Stimulated activated CD8-positive, alpha-beta memory T cell treated with anti-CD3 and anti-CD28 coated beads, Interleukin-15, amount 100 ng/mL, for 1 hour (primary cell): ENCODE measurements around the gene SLF2.

Experiments
- DNase-seq: peaks from one replicate; pipeline ENCODE4 v3.0.0-alpha.2; 2020; ENCODE audit warnings: low read depth

Gene SLF2

DNA sequence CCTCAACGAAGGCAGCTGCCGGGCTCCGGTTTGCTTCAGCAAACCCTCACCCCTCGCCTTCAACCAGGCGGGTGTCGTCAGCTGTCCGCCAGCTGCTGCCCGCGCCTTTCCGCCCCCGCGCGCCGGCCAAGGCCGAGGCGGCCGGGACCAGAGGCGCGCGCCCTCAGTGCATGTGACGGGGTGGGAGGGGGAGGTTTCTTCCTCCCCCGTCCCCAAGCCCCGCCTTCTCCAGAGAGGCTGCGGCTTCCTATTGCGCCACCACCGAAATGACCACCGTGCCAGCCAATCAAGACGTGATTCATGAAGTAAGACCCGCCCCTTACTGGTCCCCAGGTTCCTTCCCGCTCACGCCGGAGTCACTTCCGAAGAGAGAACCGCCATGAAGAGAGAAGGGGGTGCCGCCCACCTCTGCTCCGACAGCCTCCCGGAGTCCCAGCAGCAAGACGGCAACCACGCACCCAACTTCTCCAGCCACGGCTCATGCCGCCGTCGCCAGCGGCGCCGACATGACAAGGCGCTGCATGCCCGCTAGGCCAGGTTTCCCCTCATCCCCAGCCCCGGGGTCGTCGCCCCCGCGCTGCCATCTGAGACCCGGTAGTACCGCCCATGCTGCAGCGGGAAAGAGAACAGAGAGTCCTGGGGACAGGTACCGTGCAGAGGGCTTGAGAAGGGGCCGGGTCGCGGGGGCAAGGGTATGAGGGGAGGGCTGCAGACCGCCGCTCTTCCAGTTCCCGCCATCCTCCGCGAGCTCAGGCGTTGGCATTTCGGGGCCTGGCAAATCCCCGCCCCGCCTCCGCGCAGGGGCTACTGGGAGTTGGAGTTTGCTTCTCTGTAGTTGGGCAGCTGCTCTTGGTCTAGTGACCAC, at the start of gene SLF2:
SLF2 (plus strand) TSS at position 359 of the 865 bp plus-strand sequence; CDS start at position 507, 148 bp downstream.
- DNase-seq, result peak; percentile 77

DNA sequence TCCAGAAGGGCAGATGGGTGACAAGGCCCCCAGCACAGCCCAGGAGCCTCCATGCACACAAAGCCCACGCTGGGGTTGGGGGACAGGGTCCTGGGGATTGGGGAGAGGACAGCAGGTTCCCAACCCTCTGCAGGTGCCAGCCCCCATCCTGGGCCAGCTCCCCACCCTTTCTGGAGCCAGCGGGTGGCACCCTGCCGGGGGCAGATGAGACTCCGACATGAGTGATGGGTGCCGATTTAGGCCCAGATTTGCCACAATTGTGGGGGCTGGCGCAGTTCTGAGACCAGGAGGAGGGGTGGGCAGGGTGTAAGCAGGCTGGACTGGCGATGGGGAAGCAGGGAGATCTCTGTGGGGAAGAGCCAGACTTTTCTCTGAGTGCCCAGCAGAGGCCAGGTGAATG, 49.3 kb upstream of the SLF2 start:
- DNase-seq, result no peak

DNA sequence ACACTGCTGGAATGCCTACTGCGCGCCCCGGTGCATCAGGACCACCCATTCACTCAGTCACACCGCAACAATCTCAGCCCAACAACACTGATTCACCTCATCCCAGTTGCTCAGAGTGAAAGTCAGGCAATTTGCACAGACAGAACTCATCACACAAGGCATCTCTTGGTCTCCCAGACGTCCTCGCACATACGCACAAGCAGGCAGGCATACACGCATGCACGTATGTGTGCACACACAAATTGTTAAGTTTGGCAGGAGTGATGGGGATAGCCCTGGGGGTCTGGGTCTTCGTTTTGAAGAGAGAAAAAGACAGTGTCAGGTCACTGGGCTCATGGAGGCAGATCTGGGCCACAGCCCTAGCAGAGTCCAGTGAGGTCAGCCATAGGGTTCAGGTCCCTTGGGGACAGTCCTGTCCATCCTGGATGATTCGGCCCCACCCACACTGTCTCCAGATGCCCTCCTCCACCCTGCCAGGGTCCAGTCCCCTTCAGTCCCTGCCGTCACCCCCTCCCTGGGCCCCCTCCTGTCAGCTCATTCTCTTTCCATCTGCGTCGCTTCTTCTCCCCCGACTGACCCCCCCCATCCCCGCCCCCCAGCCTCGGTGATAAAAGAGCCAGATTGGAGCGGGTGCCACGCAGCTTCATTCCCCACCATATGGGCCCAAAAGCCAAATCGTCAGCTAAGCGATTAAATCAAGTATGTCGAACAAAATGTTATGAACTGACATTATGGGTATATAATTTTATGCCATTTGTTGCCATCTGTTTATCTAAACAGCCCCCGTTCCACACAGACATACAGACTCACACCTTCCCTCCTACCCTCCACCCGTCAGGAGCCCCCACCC, 48.5 kb upstream of the SLF2 start:
- DNase-seq, result no peak

DNA sequence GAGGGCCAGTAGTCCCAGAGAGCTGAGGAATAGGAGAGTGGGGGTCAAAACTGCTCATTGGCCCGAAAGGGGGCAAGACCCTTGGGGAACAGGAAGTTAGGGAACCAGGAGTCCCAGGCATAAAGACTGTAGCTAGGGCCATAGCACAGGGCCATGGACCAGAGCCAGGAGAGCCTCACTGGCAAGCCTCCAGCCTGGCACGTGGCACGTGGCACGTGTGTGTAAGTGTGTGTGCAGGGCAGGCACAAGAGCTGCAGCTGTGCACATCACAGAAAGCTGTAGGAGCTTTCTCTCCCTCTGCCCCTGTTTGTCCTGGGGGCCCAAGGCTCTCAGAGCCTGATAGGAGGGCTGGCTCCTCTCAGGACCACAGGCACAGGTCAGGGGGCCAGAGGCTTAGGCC, 47.8 kb upstream of the SLF2 start:
- no peak for DNase-seq

DNA sequence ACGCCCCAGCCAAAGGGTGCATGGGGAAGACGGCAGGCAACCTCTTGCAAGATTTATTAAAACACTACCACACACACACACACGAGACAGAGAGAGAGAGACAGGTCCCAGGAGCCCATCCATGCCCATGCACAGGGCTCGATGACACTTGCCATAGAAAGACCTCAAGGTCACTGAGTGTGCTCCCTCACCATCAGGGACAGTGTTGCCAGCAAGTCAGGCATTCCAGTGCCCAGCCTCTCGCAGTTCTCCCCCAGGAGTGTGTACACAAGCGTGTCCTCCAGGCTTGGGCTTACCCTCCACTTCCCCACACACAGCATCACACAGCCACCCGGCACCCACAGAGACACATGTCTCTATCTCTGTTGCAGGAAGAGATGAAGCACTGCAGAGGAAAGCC, 46.8 kb upstream of the SLF2 start:
- no peak for DNase-seq

DNA sequence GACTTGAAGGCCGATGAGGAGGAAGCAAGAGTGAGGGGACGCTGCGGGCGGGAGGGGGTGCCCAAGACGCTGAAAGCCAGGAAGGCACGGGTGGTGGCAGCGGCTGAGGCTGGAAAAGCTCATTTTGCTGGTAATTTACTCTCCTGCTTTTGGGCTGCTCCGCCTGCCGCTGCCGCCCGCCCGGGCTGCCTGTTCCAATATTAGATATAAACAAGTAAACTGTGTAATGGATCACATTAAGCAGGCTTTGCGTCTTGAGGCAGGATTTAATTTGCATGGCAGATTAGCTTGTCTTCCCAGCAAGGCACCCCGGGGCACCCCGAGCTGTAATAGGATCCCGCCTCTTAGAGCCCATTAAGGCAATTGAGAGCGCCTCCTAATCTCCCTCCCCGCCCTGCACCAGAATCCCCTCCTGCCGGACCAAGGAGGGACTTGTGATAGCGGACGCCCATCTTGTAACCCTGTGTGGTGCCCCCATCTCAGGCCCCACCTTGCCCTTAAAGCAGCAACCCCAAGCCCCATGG, 46.1 kb upstream of the SLF2 start:
- DNase-seq, result no peak

DNA sequence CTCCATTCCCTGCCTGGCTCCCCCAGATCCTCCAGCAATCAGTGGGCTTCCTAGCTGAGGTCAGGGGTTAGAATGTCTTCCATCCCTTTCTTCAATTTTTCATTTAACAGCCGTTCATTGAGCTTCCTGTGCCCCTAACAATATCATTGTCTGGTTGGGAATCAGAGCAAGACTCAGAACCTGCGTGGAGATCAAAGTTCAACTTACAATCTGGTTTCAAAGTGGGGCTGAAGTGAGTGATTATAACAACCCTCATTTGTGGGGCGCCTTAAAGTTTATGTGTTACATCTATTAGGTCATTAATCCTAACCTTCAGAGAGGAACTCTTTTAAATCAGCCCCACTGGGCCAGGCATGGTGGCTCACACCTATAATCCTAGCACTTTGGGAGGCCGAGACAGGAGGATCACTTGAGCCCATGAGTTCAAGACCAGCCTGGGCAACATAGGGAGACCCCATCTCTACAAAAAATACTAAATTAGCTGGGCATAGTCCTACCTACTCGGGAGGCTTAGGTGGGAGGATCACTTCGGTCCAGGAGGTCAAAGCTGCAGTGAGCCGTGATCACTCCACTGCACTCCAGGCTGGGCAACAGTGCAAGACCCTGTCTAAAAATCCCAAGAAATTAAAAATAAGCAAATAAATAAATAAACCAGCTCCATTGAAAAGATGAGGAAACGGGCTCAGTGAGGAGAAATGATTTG, 45.4 kb upstream of the SLF2 start:
- no peak for DNase-seq

DNA sequence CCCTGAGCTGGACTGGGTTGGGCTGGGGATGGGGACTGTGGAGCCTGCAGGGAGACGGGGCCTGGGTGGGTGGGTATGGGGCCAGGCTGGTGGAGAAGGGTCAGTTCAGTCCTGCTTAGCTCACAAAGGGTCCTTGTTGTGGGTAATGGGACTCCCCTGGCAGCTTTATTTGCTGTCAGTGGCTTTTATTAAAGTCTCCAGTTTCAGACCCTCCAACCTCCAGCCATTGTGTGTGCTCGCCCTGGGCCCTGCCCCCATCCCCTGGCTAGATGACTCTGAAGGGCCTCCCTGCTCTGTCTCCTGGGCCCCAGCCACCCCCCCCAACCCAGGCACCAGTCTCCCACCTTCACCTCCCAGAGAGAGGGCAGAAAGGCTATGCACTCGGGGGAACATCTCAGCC, 44.4 kb upstream of the SLF2 start:
- DNase-seq, result no peak

DNA sequence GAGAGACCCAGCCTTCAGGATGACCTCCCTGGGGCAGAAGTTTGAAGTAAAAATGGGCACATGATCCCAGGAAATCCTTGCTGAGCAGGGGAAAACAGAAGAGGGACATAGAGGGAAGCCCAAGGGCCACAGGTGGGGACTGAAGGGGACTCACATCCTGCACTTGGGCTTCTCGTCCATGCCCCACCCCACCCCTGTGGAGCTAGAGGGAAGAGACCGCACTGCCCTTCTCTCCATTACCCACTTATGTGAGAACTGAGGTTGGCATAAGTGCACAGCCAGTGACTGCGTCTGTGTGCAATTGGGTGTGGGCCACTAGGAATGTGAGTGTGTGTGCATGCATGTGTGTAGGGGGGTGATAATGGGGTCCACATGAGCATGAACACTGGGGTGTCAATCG, 43.4 kb upstream of the SLF2 start:
- no peak for DNase-seq

DNA sequence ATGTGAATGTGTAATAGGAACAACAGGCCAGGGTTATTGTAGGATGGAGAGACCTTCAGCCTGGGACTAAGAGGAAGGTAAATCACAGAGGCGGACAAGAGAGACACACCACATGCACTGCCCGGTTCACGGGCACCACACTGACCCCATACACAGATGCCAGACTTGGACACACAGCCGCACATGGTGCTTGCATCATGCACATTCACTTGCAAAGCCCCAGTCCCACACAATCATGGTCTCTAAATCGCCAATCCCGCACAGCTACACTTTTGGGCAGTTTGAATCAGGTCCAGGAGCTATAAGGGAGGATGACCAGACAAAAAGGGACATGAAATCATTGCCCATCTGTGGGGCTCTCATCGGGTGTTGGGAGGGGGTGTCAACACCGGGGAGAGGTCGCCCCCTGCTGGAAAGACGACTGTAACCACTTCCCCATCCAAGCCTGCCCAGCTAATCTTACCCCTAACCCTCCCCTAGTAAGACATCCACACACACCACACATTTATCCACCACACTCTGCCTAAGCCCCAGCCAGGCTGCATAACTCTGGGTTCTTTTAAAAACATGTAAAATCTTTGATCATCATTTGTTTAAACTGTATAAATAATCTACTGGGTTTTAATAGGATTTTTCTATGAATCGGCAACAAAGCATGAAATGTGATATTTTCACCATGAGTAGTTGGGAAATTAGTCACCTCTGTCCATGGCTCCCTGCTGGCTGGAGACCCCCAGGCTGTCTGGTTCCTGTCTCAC, 40.5 kb upstream of the SLF2 start:
- DNase-seq, result peak; percentile 14

GRCh38 chr10:100873146-100873826, 39.5 kb upstream of the SLF2 start:
- no peak for DNase-seq

- no peak for DNase-seq
Measured at GRCh38 chr10:100873827-100874326, 38.9 kb upstream of the SLF2 start.

- DNase-seq, result no peak
Measured at GRCh38 chr10:100874702-100875483, 37.9 kb upstream of the SLF2 start.

DNA sequence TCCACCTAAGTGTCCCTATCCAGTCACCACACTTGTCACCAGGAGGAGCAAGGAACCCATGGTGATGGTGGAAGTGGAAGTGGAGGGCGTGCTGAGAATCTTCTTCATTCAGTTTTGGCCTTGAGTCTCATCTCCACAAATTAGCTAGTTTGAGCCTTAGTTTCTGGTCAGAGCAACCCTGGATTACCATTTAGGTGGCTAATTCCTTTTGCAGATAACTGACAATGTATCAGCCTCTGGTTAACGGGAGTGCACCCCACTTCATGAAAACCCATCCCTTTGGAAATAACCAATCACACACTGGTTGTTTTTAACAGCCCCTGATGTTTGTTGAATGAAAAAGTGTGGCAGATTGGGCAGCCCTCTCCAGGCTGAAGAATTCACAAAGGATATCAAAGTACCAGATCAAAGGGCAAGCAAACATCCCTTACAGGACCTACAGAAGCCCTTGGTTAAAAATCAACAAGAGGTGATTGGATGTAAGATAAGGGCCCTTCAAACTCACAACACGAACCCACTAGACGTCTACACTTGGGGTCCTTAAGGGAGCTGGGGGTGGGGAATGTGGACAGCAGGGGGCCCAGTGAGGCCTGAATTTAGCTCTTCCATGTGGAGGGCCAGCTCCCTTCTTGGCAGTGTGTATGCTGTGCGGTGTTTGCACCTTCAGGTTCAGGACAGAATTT, 37.1 kb upstream of the SLF2 start:
- DNase-seq, result no peak

DNA sequence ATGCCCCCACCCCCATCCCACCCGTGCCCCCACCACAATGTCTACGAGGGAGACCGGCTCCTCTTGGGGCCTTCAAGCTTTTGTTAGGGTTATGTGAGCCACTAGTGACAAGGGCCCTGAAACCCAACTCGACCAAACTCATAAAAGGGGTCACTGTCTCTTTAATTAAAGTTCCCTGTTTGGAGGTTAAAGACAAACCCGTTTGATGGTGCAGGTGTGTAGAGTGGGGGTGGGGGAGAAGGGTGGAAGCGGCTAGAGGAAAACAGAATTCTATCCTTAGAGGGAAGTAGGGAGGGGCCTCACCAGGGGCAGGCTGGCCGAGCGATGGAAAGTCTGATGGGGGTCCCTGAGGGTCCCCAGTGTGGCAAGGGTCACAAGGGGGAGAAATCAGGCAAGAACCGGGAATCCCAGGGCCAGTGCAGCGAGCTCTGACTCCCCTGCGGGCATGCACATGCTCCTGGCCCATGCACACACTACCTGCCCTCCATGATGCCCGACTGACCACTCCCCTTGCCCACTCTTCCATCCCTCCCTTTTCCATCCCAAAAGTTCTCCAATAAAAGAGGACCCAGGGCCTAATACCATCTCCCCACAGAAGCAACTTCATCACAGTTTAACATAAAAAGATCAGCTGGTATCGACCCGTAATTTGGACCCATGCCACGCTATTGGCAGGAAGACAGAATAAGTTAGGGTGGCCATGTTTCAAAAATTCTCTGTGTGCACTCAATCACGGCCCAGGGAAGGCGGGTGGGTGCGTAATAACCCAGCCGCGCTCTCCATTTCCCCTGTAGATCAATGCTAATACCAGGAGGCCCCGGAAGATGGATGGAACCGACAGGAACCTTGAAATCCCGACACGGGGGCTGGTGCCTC, 35.9 kb upstream of the SLF2 start:
- no peak for DNase-seq

DNA sequence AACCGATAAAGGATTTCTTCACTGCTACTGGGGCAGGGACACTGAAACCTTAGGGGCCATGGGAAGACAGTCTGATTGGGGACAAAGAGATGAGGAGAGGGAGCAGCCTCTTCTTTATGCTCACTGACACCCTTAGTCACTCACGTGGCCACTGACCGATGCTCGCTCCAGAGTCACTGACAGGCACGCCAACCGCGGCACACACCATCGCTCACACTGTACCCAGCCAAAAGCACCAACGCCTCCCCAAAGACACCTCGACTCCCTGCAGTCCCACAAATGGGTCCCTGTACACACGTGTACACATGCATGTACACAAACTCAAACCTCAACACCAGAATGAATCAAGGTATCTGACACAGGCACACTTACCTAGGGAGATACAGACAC, 35.3 kb upstream of the SLF2 start:
- no peak for DNase-seq

DNA sequence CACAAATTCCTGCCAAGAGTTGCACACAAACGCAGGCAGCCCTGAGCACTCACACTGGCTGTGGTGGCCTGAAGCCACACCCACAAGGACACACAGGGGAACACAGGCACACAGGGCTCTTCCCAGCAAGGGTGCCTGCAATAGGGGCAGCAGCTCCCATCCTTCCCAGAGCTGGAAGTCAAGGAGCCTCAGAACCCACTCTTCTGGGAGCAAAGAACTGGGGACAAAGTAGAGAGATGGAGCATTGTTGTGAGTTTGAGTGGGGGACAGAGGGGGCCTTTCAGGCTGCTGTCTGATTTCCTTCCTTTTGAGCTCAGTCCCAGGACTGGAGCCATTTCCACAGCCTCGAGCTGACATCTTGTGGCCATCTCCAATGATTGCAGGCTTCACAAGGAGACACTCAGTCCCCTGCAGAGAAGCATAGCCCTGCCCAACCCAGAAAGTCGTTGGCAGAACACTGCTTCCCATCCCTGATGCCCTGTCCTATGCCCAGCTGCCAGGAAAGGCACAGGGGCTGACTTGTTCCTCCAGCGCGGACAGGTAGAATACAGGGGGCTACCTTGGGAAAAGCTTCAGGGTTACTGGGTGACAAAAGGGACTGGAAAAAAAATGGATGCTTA, 34.4 kb upstream of the SLF2 start:
- DNase-seq, result no peak
